SK-N-SH (cell line): ENCODE results near the gene BMP8A.

Experiments
- EP300 ChIP-seq, 2 experiments: IDR thresholded peaks; 2 replicates each; pipeline versions ENCODE4 v1.4.0 to v1.6.1; 2012; ENCODE audit warnings: borderline replicate concordance in 1 of 2, low read depth in 1 of 2, low read length in 1 of 2
- JUND ChIP-seq: IDR thresholded peaks from 2 replicates; pipeline ENCODE4 v1.4.0; 2012
- MEF2A ChIP-seq: IDR thresholded peaks from 2 replicates; pipeline ENCODE4 v1.4.0; 2012; ENCODE audit warnings: low read depth, borderline replicate concordance
- NFIC ChIP-seq: IDR thresholded peaks from 2 replicates; pipeline ENCODE4 v1.4.0; 2012; ENCODE audit warnings: borderline replicate concordance
- RAD21 ChIP-seq: IDR thresholded peaks from 2 replicates; pipeline ENCODE4 v1.6.1; 2012; ENCODE audit warnings: mild to moderate bottlenecking, low read length
- RFX5 ChIP-seq: IDR thresholded peaks from 2 replicates; pipeline ENCODE4 v1.6.1; 2012; ENCODE audit warnings: mild to moderate bottlenecking, improper control_type of control experiment, low read length
- SMC3 ChIP-seq: IDR thresholded peaks from 2 replicates; pipeline ENCODE4 v1.6.1; 2012; ENCODE audit warnings: low read depth, low read length, improper control_type of control experiment
- TEAD4 ChIP-seq: IDR thresholded peaks from 2 replicates; pipeline ENCODE4 v1.4.0; 2012; ENCODE audit warnings: mild to moderate bottlenecking, borderline replicate concordance; ENCODE audit not compliant: insufficient read depth
- TF ChIP-seq, protein P1 (sequence below): fragments of 200-600 bp; sonication (generic); IDR thresholded peaks from 2 replicates; pipeline ENCODE4 v1.6.1; 2017; ENCODE audit warnings: antibody characterized with exemption, mild to moderate bottlenecking, moderate library complexity
- TF ChIP-seq, protein P2 (sequence below): IDR thresholded peaks from 2 replicates; pipeline ENCODE4 v1.6.1; 2012; ENCODE audit warnings: mild to moderate bottlenecking, low read depth, low read length, moderate library complexity

DNA sequence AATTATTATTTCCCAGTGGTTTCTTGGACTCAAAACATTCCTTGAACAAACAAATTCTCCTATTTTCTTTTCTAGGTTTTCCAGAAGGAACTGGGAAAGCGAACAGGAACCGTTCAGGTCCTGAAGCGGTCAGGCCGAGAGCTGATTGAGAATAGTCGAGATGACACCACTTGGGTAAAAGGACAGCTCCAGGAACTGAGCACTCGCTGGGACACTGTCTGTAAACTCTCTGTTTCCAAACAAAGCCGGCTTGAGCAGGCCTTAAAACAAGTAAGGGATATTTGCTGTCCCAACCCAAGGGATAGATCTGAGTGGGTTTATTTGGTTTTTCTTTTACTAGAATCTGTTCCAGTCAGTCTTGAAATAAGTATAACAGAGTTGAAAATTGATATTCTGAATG is 39.4 kb upstream of the BMP8A start:
- TF ChIP-seq, protein P1, sequence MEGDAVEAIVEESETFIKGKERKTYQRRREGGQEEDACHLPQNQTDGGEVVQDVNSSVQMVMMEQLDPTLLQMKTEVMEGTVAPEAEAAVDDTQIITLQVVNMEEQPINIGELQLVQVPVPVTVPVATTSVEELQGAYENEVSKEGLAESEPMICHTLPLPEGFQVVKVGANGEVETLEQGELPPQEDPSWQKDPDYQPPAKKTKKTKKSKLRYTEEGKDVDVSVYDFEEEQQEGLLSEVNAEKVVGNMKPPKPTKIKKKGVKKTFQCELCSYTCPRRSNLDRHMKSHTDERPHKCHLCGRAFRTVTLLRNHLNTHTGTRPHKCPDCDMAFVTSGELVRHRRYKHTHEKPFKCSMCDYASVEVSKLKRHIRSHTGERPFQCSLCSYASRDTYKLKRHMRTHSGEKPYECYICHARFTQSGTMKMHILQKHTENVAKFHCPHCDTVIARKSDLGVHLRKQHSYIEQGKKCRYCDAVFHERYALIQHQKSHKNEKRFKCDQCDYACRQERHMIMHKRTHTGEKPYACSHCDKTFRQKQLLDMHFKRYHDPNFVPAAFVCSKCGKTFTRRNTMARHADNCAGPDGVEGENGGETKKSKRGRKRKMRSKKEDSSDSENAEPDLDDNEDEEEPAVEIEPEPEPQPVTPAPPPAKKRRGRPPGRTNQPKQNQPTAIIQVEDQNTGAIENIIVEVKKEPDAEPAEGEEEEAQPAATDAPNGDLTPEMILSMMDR: no peak
- TF ChIP-seq, protein P2, sequence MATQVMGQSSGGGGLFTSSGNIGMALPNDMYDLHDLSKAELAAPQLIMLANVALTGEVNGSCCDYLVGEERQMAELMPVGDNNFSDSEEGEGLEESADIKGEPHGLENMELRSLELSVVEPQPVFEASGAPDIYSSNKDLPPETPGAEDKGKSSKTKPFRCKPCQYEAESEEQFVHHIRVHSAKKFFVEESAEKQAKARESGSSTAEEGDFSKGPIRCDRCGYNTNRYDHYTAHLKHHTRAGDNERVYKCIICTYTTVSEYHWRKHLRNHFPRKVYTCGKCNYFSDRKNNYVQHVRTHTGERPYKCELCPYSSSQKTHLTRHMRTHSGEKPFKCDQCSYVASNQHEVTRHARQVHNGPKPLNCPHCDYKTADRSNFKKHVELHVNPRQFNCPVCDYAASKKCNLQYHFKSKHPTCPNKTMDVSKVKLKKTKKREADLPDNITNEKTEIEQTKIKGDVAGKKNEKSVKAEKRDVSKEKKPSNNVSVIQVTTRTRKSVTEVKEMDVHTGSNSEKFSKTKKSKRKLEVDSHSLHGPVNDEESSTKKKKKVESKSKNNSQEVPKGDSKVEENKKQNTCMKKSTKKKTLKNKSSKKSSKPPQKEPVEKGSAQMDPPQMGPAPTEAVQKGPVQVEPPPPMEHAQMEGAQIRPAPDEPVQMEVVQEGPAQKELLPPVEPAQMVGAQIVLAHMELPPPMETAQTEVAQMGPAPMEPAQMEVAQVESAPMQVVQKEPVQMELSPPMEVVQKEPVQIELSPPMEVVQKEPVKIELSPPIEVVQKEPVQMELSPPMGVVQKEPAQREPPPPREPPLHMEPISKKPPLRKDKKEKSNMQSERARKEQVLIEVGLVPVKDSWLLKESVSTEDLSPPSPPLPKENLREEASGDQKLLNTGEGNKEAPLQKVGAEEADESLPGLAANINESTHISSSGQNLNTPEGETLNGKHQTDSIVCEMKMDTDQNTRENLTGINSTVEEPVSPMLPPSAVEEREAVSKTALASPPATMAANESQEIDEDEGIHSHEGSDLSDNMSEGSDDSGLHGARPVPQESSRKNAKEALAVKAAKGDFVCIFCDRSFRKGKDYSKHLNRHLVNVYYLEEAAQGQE: no peak
- TF ChIP-seq JUND (no peak), RFX5 (no peak), TEAD4 (no peak), SMC3 (no peak), RAD21 (no peak), NFIC (no peak), EP300 (IDR thresholded peaks at IDR 0.05; ENCODE audit: borderline replicate concordance in 1 of 2, low read depth in 1 of 2, low read length in 1 of 2) (no peak), MEF2A (no peak)
